Small intestine (tissue), 7 donors: Measurements from ENCODE around the gene APCDD1. TPM values are rescaled to one million over a fixed set of nuclear protein-coding genes. Genes with fewer than 3 reads are reported as not detected.

Experiments used
- DNase-seq, 2 donors: peaks; one replicate each; pipeline versions ENCODE4 v3.0.0 to v3.0.0-alpha.2; 2013
- FAIRE-seq: peaks from 2 replicates; lab custom pipeline; 2012; peaks lifted over from hg19 to GRCh38; lab: Jason Lieb, UNC
- H3K27ac ChIP-seq, 3 donors: one replicate each; pipeline ENCODE4 v1.5.1; 2013; ENCODE audit warnings: low read length in 2 of 3, mild to moderate bottlenecking in 2 of 3, control low read depth in 1 of 3, inconsistent platforms in 1 of 3, low read depth in 1 of 3, moderate library complexity in 1 of 3
- H3K27me3 ChIP-seq, 3 donors: one replicate each; pipeline ENCODE4 v1.6.1; 2013; ENCODE audit warnings: low read length in 3 of 3, inconsistent platforms in 1 of 3; ENCODE audit not compliant: control insufficient read depth in 3 of 3, insufficient read depth in 3 of 3
- H3K36me3 ChIP-seq, 3 donors: one replicate each; pipeline ENCODE4 v1.6.1; 2013; ENCODE audit warnings: low read length in 3 of 3, inconsistent platforms in 1 of 3, low read depth in 1 of 3, mild to moderate bottlenecking in 1 of 3, moderate library complexity in 1 of 3; ENCODE audit not compliant: control insufficient read depth in 3 of 3, insufficient read depth in 2 of 3
- H3K4me1 ChIP-seq, 3 donors: one replicate each; pipeline ENCODE4 v1.6.1; 2013; ENCODE audit warnings: low read length in 2 of 3, inconsistent platforms in 1 of 3, low read depth in 1 of 3, mild to moderate bottlenecking in 1 of 3, moderate library complexity in 1 of 3; ENCODE audit not compliant: control insufficient read depth in 3 of 3, insufficient read depth in 2 of 3
- H3K4me3 ChIP-seq, 3 donors: one replicate each; pipeline ENCODE4 v1.5.1; 2013; ENCODE audit warnings: low read length in 3 of 3, control low read depth in 1 of 3, inconsistent platforms in 1 of 3, low read depth in 1 of 3, mild to moderate bottlenecking in 1 of 3, moderate library complexity in 1 of 3
- H3K9me3 ChIP-seq, 2 donors: one replicate each; pipeline ENCODE4 v1.6.1; 2013; ENCODE audit warnings: low read depth in 1 of 2, low read length in 1 of 2; ENCODE audit not compliant: control insufficient read depth in 2 of 2, insufficient read depth in 1 of 2
- WGBS, 3 donors: extraction: QIAGEN DNeasy Blood & Tissue Kit; methylation state at CpG; one replicate each; pipeline ENCODE4 v1.1.7; 2013; 5-methylcytosine and 5-hydroxymethylcytosine counted together
- polyA plus RNA-seq, 4 donors: library from polyadenylated mRNA; stranded (reverse) in 3 of 4; unstranded in 1 of 4; fragments of 200-250 nt in 3 of 4; fragments of 120-200 nt in 1 of 4; gene quantifications; one replicate each; pipeline versions ENCODE4 v1.2.1 to v1.2.3, GENCODE V29; 2013
- donor health status: healthy with polysubstance abuse.
- donor health status: control.
- donor health status: control.
- donor health status: Bipolar disorder and iron deficiency.
- donor health status: healthy.

APCDD1 gene
- polyA plus RNA-seq, 4 donors, result 0.67 to 21.6 (median 5.0) TPM

- WGBS, 3 donors, result 62 to 76% (median 71%) methylated on average over 4 of the region's 4 CpGs
- no peak for FAIRE-seq
These were observed 61.0 kb downstream of the APCDD1 start for GRCh38 chr18:10515456-10515855.

GRCh38 chr18:10516078-10516477, 61.6 kb downstream of the APCDD1 start:
- Histone ChIP-seq H3K27ac (no peak overlapping the region), H3K4me1 (no peaks in the 10 kb centered on the region), H3K27me3 (peaks cover 0 to 10% (median 0%) of the 10 kb centered on the region in 3 donors), H3K36me3 (no peaks in the 10 kb centered on the region), H3K4me3 (no peak overlapping the region), H3K9me3 (peaks cover 0 to 7% of the 10 kb centered on the region in 2 donors)
- 81 to 94% (median 90%) methylated on average over 2 of the region's 2 CpGs for WGBS, 3 donors
- no peak for FAIRE-seq
- DNase-seq, result no peak

More at GRCh38 chr18:10515456-10515855, 61.0 kb downstream of the APCDD1 start:
- H3K36me3 ChIP-seq, result no peaks in the 10 kb centered on the region
- DNase-seq, result no peak
- no peaks in the 10 kb centered on the region for H3K4me1 ChIP-seq
- no peak overlapping the region for H3K4me3 ChIP-seq
- peaks cover 0 to 10% (median 0%) of the 10 kb centered on the region in 3 donors for H3K27me3 ChIP-seq
- H3K27ac ChIP-seq, result no peak overlapping the region
- H3K9me3 ChIP-seq, result peaks cover 0 to 7% of the 10 kb centered on the region in 2 donors

GRCh38 chr18:10518595-10519255, 64.3 kb downstream of the APCDD1 start:
- FAIRE-seq (no peak), DNase-seq (no peak)
- WGBS, 3 donors, result 48 to 52% (median 48%) methylated on average over 12 of the region's 12 CpGs
- peaks cover 0 to 14% (median 0%) of the 10 kb centered on the region in 3 donors for H3K27me3 ChIP-seq
- H3K4me3 ChIP-seq, result no peak overlapping the region
- H3K27ac ChIP-seq, result peak overlapping the region in 1 of 3 donors; percentile 30
- no peaks in the 10 kb centered on the region for H3K36me3 ChIP-seq
- H3K4me1 ChIP-seq, result no peaks in the 10 kb centered on the region
- peaks cover 0 to 7% of the 10 kb centered on the region in 2 donors for H3K9me3 ChIP-seq

GRCh38 chr18:10519366-10519765, 64.9 kb downstream of the APCDD1 start:
- FAIRE-seq, result no peak

GRCh38 chr18:10519999-10520935, 65.8 kb downstream of the APCDD1 start:
- no peaks in the 10 kb centered on the region for H3K36me3 ChIP-seq
- peaks cover 0 to 14% (median 0%) of the 10 kb centered on the region in 3 donors for H3K27me3 ChIP-seq
- no peaks in the 10 kb centered on the region for H3K4me1 ChIP-seq
- 23 to 26% (median 26%) methylated on average over 17 of the region's 17 CpGs for WGBS, 3 donors
- H3K9me3 ChIP-seq, result peaks cover 0 to 7% of the 10 kb centered on the region in 2 donors
- DNase-seq (peak; percentile 74 to 82), FAIRE-seq (no peak)
- H3K27ac ChIP-seq, result no peak overlapping the region
- H3K4me3 ChIP-seq, result no peak overlapping the region

More at GRCh38 chr18:10519366-10519765, 64.9 kb downstream of the APCDD1 start:
- DNase-seq, result no peak
- Histone ChIP-seq H3K36me3 (no peaks in the 10 kb centered on the region), H3K27me3 (peaks cover 0 to 14% (median 0%) of the 10 kb centered on the region in 3 donors), H3K27ac (peak overlapping the region in 1 of 3 donors; percentile 30), H3K4me3 (no peak overlapping the region), H3K9me3 (peaks cover 0 to 7% of the 10 kb centered on the region in 2 donors), H3K4me1 (no peaks in the 10 kb centered on the region)
- WGBS, 3 donors, result 51 to 66% (median 58%) methylated on average over 2 of the region's 2 CpGs

- H3K27me3 ChIP-seq, result peaks cover 0 to 12% (median 0%) of the 10 kb centered on the region in 3 donors
These were observed 67.1 kb downstream of the APCDD1 start for GRCh38 chr18:10521566-10521965.

GRCh38 chr18:10522574-10522973, 68.1 kb downstream of the APCDD1 start:
- Histone ChIP-seq H3K36me3 (no peaks in the 10 kb centered on the region), H3K4me1 (peaks cover 2 to 5% (median 5%) of the 10 kb centered on the region in 3 donors), H3K9me3 (peaks cover 0 to under 1% of the 10 kb centered on the region in 2 donors), H3K4me3 (no peak overlapping the region), H3K27me3 (peaks cover 0 to 12% (median 0%) of the 10 kb centered on the region in 3 donors), H3K27ac (no peak overlapping the region)
- no peak for FAIRE-seq
- no peak for DNase-seq
- 89 to 92% (median 89%) methylated on average over 2 of the region's 2 CpGs for WGBS, 3 donors

More at GRCh38 chr18:10521566-10521965, 67.1 kb downstream of the APCDD1 start:
- FAIRE-seq (no peak), DNase-seq (no peak)
- Histone ChIP-seq H3K9me3 (peaks cover 0 to 7% of the 10 kb centered on the region in 2 donors), H3K4me3 (no peak overlapping the region), H3K4me1 (no peaks in the 10 kb centered on the region), H3K36me3 (no peaks in the 10 kb centered on the region), H3K27ac (no peak overlapping the region)
- WGBS, 3 donors, result 83 to 88% (median 84%) methylated on average over 8 of the region's 8 CpGs

- DNase-seq, result peak in 1 of 2 donors; percentile 6
These were observed 69.1 kb downstream of the APCDD1 start for GRCh38 chr18:10523544-10523943.

More at GRCh38 chr18:10523544-10523943, 69.1 kb downstream of the APCDD1 start:
- 78 to 84% (median 78%) methylated on average over 4 of the region's 4 CpGs for WGBS, 3 donors
- H3K9me3 ChIP-seq, result no peaks in the 10 kb centered on the region
- no peak for FAIRE-seq
- peaks cover 0 to 11% (median 0%) of the 10 kb centered on the region in 3 donors for H3K27me3 ChIP-seq
- H3K27ac ChIP-seq, result no peak overlapping the region
- H3K4me3 ChIP-seq, result no peak overlapping the region
- H3K4me1 ChIP-seq, result peaks cover 3 to 7% (median 5%) of the 10 kb centered on the region in 3 donors
- H3K36me3 ChIP-seq, result no peaks in the 10 kb centered on the region
